ENCODE results near the gene EGF. TPM values are rescaled to one million over a fixed set of nuclear protein-coding genes. Genes with fewer than 3 reads are reported as not detected.

Gene EGF
- total RNA-seq, 2 donors from 2014 or later: 14.6 to 33.7 TPM

- DNase-seq: no peak
- Histone ChIP-seq H3K27ac (ENCODE audit: low read depth, low read length) (no peak overlapping the region), H3K9me3 (ENCODE audit: control insufficient read depth, low read length) (no peaks in the 10 kb centered on the region), H3K4me1 (ENCODE audit: control insufficient read depth, insufficient read depth, low read length) (no peaks in the 10 kb centered on the region), H3K27me3 (ENCODE audit: control insufficient read depth, insufficient read depth, low read length, poor library complexity, severe bottlenecking) (no peaks in the 10 kb centered on the region), H3K9ac (ENCODE audit: extremely low read depth, low read length, poor library complexity, severe bottlenecking) (no peak overlapping the region), H3K4me3 (ENCODE audit: low read length) (no peak overlapping the region), H3K36me3 (ENCODE audit: control insufficient read depth, insufficient read depth, low read length) (no peaks in the 10 kb centered on the region)
- Mint-ChIP-seq H3K9me3 (no peaks in the 10 kb centered on the region), H3K4me1 (peaks cover 11% of the 10 kb centered on the region), H3K36me3 (ENCODE audit: low read depth) (no peaks in the 10 kb centered on the region), H3K4me3 (no peak overlapping the region), H3K27ac (no peak overlapping the region), H3K27me3 (ENCODE audit: insufficient read depth) (peaks cover 3% of the 10 kb centered on the region)
- TF ChIP-seq, protein P1, sequence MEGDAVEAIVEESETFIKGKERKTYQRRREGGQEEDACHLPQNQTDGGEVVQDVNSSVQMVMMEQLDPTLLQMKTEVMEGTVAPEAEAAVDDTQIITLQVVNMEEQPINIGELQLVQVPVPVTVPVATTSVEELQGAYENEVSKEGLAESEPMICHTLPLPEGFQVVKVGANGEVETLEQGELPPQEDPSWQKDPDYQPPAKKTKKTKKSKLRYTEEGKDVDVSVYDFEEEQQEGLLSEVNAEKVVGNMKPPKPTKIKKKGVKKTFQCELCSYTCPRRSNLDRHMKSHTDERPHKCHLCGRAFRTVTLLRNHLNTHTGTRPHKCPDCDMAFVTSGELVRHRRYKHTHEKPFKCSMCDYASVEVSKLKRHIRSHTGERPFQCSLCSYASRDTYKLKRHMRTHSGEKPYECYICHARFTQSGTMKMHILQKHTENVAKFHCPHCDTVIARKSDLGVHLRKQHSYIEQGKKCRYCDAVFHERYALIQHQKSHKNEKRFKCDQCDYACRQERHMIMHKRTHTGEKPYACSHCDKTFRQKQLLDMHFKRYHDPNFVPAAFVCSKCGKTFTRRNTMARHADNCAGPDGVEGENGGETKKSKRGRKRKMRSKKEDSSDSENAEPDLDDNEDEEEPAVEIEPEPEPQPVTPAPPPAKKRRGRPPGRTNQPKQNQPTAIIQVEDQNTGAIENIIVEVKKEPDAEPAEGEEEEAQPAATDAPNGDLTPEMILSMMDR (conservative IDR thresholded peaks at IDR 0.05): no peak
- WGBS, 2 experiments (ENCODE audit: insufficient coverage in 1 of 2, insufficient read length in 1 of 2): 95 to 100% methylated on average over 1 to 3 of the region's 3 CpGs
These were observed 113.0 kb downstream of the EGF start for GRCh38 chr4:110025718-110026117.

GRCh38 chr4:110032603-110033002 lies 119.9 kb downstream of the EGF start:
- no peak overlapping the region for H3K9ac ChIP-seq (ENCODE audit: extremely low read depth, low read length, poor library complexity, severe bottlenecking)
- H3K27ac ChIP-seq (ENCODE audit: low read depth, low read length): no peak overlapping the region
- Mint-ChIP-seq H3K36me3 (ENCODE audit: low read depth) (no peaks in the 10 kb centered on the region), H3K4me1 (peaks cover 11% of the 10 kb centered on the region), H3K4me3 (no peak overlapping the region), H3K9me3 (no peaks in the 10 kb centered on the region), H3K27ac (no peak overlapping the region), H3K27me3 (ENCODE audit: insufficient read depth) (peaks cover 2% of the 10 kb centered on the region)
- TF ChIP-seq, protein P1 (conservative IDR thresholded peaks at IDR 0.05): no peak
- no peak overlapping the region for H3K4me3 ChIP-seq (ENCODE audit: low read length)
- no peaks in the 10 kb centered on the region for H3K27me3 ChIP-seq (ENCODE audit: control insufficient read depth, insufficient read depth, low read length, poor library complexity, severe bottlenecking)
- H3K4me1 ChIP-seq (ENCODE audit: control insufficient read depth, insufficient read depth, low read length): no peaks in the 10 kb centered on the region
- H3K36me3 ChIP-seq (ENCODE audit: control insufficient read depth, insufficient read depth, low read length): no peaks in the 10 kb centered on the region
- no peaks in the 10 kb centered on the region for H3K9me3 ChIP-seq (ENCODE audit: control insufficient read depth, low read length)
- no peak for DNase-seq
- WGBS, 2 experiments (ENCODE audit: insufficient coverage in 1 of 2, insufficient read length in 1 of 2): 83 to 95% methylated on average over 1 to 7 of the region's 7 CpGs

DNA sequence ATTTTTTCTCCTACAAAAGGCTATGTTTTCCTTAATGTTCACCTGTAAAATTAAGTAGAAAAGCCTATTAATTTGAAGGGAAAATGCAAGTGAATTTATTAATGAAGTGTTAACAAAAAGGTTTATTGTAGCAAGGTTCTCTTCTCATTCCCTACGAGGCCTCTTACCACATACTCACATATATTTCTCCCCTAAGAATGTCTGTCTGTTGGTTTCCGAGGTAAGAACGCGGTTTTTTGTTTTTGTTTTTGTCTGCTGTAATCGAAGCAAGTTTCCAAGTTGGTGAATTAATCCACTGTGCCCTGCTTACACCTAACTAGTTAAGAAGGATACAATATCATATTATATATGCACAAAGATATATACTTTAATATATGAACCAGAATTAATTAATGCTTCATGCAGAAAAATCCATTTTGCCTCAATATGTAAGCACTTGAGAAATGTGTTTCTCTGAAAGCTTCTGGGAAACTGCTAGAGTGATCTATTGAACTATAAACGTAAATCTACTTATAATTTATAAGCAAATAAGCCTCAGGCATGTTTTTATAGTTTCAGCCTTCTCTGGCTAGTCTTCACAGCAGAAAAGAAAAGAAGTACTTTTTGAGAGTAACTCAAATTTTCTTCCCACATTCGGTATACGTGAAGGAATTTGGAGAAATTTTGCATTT lies 120.8 kb downstream of the EGF start:
- WGBS, 2 experiments (ENCODE audit: insufficient coverage in 1 of 2, insufficient read length in 1 of 2): 97 to 100% methylated on average over 3 to 7 of the region's 8 CpGs
- Mint-ChIP-seq H3K9me3 (no peaks in the 10 kb centered on the region), H3K4me3 (no peak overlapping the region), H3K27ac (no peak overlapping the region), H3K4me1 (peaks cover 11% of the 10 kb centered on the region), H3K36me3 (ENCODE audit: low read depth) (no peaks in the 10 kb centered on the region), H3K27me3 (ENCODE audit: insufficient read depth) (peaks cover 2% of the 10 kb centered on the region)
- H3K9ac ChIP-seq (ENCODE audit: extremely low read depth, low read length, poor library complexity, severe bottlenecking): no peak overlapping the region
- DNase-seq: no peak
- H3K9me3 ChIP-seq (ENCODE audit: control insufficient read depth, low read length): no peaks in the 10 kb centered on the region
- TF ChIP-seq, protein P1 (conservative IDR thresholded peaks at IDR 0.05): no peak
- no peak overlapping the region for H3K27ac ChIP-seq (ENCODE audit: low read depth, low read length)
- H3K27me3 ChIP-seq (ENCODE audit: control insufficient read depth, insufficient read depth, low read length, poor library complexity, severe bottlenecking): no peaks in the 10 kb centered on the region
- no peaks in the 10 kb centered on the region for H3K4me1 ChIP-seq (ENCODE audit: control insufficient read depth, insufficient read depth, low read length)
- H3K4me3 ChIP-seq (ENCODE audit: low read length): no peak overlapping the region
- no peaks in the 10 kb centered on the region for H3K36me3 ChIP-seq (ENCODE audit: control insufficient read depth, insufficient read depth, low read length)

Measured in endodermal cell (in vitro differentiated cells).